Activated T-cell treated with anti-CD3 and anti-CD28 coated beads for 24 hours (primary cell): ENCODE data around the gene ZC3H12A.

Source experiments
- DNase-seq: peaks from one replicate; pipeline ENCODE4 v3.0.0-alpha.2; 2020; ENCODE audit warnings: low read depth

ZC3H12A gene

DNA sequence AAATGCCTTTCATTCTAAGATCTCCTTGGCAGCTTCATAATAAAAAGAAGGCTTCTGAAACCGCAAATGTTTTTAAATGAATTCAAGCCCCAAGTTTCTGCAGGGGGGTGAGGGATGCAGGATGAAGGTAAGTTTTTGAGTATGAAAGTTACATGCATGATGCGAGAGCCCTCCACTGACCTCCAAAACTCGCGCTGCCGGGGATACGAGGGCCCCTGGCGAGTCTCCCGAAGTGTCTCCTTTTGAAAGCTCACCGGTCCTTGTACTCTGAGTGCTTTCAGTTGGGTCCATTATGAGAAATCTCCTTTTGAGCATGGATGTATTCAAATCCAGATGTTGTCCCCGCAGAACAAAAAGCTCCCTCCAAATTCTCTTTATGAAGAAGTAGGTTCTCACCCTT lies 18.9 kb upstream of the ZC3H12A start:
- DNase-seq = no peak

DNA sequence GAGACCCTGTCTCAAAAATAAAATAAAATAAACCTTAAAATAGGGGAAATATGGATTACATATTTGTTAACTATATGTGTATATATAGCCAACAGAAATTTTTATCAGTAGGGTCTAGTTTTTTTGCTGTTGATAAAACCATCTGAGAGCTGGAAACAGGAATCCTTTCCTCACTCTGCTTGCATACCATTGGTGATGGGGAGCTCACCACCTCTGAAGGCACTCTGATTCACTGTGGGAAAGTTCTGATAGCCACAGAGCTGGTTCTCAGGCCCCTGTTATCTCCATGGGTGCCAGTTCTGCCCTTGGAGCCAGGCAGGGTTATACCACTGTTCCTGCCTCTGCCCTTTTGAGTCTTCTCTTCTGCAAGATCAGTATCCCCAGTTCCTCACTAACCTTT lies 17.8 kb upstream of the ZC3H12A start:
- no peak for DNase-seq

DNA sequence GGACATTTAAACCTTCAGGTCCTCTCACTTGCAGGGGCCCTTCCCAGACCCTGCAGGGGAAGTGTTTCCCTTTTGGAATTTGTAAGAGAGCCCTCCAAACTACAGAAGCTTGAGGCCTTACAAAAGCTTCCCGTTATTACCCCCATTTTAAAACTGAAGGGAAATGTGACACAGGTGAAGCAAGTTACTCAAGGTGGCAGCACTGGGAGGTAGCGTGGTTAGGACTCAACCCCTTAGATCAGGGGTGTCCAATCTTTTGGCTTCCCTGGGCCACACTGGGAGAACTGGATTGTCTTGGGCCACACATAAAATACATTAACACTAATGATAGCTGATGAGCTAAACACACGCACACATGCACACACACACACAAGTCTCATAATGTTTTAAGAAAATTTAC lies 15.8 kb upstream of the ZC3H12A start:
- no peak for DNase-seq

DNA sequence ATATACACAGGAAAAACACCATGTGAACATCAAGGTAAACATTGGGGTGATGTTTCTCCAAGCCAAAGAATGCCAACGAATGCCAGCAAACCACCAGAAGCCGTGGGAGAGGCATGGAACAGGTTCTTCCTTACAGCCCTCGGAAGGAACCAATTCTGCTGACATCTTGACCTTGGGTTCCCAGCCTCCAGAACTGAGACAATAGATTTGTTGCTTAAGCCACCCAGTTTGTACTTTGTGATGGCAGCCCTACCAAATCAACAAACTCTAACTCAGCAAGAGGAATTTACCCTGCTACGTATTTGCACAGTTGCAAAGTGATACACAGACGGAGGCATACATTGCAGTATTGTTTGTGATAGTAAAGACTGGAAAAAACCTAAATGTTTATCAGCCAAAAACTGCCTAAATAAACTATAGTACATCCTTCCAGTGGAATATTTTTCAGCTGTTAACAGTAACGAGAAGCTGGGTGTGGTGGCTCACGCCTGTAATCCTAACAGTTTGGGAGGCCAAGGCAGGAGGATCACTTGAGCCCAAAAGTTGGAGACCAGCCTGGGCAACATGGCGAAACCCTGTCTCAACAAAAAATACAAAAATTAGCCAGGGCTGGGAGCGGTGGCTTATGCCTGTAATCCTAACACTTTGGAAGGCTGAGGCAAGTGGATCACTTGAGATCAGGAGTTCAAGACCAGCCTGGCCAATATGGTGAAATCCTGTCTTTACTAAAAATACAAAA lies 12.5 kb upstream of the ZC3H12A start:
- DNase-seq = no peak

DNA sequence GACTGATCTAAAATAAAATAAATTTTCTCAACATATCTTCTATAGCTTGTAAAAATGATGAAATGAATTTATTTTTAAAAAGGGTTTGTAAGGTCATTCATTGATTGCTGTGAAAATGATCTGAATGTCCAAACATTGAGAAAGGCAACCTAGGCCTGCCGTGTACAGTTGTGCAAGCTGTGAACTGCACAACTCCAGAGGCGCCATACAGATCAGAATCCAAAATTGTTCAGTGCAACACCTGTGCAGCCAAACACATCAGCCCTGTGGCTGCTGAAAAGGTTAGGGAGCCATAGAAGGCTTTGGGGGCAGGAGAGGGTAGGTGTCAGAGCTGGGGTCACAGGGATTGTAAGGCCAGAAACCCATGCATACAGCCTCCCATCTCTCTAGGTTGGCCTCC lies 9.9 kb upstream of the ZC3H12A start:
- DNase-seq = no peak

DNA sequence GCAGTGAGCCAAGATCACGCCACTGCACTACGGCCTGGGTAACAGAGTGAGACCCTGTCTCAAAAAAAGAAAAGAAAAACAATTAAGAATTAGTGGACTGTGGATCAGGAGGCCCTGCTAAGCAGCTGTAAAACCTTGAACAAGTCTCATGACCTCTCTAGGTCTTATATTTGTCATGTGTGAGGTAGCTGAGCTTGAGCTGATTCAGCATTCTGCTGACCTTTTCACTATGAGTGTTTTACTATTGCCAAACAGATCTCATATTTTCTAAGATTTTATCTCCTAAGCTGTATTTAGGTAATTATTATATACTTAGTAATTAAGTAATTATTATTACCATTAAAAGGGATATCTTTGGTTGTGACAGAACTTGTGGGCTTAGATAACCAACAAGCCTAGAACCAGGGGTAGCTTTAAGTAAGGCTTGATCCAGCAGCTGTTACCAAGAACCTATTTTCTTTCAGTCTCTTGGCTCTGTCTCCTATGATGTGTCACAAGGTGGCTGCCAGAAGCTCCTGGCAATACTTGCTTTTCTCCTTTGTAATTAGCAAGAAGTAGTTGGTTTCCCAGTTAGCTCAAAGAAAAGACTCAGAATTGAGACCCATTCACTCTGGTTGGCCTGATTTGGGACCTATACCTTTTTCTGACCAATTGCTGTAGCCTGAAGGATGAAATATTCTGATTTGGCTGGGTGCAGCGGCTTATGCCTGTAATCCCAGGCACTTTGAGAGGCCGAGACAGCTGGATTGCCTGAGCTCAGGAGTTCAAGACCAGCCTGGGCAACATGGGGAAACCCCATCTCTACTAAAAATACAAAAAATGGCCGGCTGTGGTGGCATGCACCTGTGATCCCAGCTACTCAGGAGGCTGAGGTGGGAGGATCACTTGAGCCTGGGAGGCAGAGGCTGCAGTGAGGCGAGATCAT lies 8.5 kb upstream of the ZC3H12A start:
- DNase-seq = no peak

DNA sequence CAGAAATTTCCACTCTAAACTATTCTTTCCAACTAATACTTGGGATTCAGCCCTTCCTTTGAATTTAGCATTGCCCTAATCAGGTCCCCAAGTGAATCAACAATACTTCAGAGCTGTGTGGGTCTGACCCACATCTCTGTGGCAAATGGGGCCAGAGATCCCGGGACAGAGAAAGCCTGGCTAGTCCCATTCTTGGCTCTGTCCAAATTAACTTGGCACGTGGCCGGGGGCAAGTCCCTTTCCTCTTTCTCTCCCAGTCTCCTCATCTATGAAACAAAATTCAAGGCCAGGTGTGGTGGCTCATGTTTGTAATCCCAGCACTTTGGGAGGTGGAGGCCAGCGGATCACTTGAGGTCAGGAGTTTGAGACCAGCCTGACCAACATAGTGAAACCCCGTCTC lies 6.3 kb upstream of the ZC3H12A start:
- DNase-seq = no peak

DNA sequence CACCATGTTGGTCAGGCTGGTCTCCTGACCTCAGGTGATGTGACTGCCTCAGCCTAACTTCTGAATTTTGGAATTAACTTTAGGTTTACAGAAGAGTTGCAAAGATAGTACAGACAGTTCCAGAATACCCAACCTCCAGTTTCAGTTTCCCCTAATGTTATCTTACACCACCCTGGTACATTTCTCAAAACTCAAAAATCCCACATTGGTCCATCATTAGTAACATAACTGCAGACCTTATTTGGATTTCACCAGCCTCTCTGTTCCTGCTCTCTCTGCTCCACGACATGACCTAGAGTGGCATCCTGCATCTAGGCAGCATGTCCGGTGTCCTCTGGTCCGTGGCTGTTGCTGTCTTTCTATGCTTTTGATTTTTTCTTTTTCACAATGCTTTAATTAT lies 5.0 kb upstream of the ZC3H12A start:
- DNase-seq = no peak

DNA sequence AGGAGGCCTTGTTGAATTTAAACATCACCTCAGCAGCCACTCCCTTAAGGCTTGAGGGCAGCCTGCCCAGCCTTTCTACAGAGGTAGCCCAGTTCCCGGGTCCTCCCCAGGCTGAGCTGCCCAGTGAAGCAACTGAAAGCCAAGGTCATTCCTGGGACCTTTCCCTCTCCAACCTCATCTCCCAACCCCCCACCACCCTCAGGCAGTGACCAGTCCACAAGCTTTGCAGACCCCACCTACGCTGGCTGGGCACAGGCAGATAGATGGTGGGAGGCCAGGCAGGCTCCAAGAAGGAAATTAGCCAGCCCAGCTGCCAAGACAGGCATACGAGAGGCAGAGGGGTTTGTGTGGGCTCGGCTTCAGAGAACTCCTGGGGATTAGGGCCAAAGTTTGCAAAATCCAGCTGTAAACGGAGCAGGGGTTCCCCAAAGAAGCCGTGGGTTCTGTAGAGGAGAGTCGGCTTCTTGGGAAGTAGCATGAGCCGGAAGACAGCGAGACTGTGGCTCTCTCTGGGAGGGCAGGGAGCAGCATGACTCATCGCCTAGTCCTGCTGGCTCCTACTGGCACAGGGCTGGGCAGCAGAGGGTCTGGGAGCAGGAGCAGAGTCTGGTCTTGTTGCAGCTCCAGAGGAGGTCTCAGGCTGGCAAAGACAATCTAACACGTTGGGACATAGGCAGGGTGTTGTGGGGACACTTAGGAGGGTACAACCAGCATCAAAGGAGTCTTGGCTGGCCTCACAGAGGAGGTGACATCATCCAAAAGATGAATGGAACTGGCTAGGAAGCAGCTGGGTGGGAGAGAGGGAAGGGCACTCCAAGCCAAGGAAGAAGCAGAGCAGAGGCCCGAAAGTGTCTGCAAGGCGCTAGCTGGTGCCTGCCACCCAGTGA lies 2.8 kb upstream of the ZC3H12A start:
- DNase-seq = no peak

DNA sequence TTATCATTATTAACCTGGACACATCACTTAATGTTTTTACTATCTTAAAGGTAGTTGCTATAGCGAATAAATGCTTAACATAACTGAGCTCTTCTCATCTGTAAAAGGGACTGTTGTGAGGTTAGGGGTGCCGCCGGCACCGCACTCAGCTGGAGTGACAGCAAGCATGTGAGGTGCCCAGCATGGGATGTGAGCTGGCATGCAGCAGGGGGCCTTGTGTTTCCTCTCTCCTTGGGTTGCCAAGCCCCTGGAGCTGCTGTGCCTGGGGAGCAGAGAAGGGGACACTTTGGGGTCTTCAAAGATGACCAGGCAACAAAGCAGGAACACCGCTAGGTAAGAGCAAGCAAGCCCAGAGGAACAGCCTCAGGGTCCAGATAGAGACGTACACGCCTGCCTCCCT lies 2.1 kb upstream of the ZC3H12A start:
- no peak for DNase-seq

DNA sequence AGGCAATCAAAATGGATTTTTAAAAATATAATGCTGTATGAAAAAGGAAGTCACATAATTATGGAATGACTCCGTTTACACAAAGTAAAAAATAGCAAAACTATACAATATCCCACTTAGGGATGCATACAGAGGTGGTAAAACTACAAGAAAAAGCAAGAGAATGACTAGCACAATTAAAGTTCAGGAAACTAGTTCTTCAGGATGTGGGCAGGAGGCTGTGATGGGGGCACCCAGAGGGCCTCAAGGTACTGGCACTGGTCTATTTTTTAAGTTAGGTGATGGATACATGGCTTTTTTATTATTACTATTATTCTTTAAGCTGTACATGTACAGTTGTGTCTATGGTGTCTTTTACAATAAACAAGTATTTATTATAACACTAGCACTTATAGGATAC lies 1.4 kb upstream of the ZC3H12A start:
- DNase-seq = no peak

DNA sequence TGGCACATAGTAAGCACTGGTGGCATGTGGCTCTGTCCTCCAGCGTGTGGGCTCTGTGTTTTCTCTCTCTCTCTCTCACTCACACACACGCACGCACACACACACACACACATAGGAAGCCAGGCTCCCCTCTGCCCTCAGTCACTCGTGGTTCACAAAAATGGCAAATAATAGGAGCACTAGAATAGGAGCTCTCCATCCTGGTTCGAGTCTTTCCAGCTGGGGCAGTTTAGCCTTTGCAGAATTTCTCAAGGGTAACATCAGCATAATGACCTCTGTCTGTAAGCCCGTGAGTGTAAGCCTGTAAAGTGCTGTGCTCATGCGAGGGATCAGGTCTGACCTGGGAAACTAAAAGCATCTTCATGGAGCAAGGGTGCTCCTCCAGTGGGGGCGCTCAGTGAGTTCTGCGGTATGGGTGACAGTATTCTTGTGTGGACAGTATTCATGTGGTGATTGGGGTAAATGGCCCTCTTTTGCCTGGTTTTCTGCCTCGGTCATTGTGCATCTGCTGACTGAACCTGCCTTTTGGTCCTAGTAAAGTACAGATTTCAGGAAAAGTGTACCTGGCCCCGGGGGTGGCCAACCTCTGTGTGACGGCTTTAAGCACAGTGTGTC lies 842 bp upstream of the ZC3H12A start:
- DNase-seq = no peak

DNA sequence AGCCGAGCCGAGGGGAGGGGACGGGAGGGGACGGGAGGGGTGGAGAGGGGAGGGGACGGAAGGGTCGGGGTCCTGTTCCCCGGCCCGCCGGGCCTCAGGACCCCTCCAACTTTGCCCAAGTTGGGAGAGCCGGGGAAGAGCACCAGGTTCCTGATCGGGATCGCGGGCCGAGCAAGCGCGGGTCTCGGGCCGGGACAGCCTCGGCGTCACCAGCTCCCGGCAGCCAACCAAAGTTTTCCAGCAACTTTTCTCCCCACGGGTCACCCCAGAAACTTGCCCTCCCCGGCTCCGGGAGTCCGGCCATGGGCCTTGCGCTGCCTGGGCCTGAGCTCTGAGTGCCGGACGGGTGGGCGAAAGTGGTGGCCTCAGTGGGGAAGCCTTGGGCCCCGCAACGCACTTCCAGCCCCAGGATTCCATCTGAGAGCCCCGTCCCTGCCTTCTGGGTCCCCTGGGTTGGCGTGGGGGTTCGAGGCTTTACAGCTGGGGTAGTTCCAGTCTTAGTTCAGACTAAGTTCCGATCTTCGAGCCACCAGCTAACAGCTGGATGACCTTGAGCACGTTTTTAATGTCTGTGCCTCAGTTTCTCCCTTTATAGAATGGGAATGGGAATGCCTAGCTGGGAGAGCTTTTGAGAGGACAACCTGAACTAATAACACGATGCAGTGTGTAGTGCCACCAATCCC lies 458 bp downstream of the ZC3H12A start:
- no peak for DNase-seq

DNA sequence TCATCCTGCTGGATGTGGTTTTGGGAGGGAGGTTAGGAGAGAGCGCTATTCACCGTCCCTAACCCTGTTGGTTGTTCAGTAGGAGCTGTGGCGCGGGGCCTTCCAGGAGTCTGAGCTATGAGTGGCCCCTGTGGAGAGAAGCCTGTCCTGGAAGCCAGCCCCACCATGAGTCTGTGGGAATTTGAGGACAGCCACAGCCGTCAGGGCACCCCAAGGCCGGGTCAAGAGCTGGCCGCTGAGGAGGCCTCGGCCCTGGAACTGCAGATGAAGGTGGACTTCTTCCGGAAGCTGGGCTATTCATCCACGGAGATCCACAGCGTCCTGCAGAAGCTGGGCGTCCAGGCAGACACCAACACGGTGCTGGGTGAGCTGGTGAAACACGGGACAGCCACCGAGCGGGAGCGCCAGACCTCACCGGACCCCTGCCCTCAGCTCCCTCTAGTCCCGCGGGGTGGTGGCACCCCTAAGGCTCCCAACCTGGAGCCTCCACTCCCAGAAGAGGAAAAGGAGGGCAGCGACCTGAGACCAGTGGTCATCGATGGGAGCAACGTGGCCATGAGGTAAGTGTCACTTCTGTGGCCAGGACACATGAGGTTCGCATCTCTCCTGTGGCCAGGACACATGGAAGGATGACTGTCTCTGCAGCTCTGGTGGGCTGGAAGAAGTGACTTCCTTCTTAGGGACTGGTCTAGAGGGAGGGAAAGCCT lies 1.2 kb downstream of the ZC3H12A start:
- DNase-seq = no peak

DNA sequence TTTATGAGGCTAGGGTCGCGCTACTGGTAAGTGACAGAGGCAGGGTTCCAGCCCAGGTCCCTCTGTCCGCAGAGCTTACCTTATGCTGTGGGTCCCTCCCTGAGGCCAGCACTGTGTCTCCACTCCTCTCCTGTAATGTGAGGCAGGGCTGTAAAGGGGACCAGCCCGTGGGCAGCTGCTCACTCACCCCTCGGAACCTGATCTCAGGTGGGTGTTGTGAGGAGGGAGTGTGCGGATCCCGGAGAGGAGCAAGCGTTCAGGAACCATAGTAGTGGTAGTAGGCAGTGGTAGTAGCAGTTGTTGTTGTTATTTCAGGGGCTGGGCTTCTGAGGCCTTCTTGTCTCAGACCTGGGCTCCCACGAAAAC lies 1.7 kb downstream of the ZC3H12A start:
- no peak for DNase-seq

DNA sequence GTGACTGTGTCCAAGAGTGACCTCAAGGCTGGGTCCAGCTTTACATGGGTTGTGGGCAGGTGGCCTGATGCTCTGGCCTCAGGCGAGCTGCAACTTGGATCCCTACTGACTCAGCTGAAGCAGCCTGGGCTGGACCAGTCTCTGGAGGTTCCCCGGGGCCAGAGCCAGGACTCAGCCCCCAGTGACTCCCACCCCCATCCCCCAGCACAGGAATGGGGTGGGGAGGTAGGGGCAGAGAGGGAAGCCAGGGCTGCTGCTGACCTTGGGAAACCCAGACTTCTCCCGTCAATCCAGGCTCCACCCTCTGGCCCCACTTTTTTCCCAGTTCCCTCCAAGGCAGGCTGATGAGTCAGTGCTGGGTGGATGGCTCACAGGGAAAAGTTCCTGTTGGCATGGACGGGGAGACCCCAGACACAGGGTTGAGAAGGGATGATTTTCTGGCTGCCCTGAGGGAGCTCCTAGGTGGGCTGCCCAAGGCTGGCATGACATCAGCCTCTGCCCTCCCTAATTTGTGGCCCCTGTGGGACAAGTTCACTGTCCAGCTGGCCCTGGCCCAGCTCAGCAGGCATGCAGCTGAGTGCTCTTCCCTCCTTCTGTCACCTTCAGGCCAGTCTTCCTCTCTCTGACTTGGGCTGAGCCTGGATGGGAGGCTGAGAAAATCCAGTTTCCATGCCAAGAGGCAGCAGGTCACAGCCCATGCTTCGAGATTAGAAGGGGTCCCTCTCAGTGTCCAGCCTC lies 2.2 kb downstream of the ZC3H12A start:
- no peak for DNase-seq

DNA sequence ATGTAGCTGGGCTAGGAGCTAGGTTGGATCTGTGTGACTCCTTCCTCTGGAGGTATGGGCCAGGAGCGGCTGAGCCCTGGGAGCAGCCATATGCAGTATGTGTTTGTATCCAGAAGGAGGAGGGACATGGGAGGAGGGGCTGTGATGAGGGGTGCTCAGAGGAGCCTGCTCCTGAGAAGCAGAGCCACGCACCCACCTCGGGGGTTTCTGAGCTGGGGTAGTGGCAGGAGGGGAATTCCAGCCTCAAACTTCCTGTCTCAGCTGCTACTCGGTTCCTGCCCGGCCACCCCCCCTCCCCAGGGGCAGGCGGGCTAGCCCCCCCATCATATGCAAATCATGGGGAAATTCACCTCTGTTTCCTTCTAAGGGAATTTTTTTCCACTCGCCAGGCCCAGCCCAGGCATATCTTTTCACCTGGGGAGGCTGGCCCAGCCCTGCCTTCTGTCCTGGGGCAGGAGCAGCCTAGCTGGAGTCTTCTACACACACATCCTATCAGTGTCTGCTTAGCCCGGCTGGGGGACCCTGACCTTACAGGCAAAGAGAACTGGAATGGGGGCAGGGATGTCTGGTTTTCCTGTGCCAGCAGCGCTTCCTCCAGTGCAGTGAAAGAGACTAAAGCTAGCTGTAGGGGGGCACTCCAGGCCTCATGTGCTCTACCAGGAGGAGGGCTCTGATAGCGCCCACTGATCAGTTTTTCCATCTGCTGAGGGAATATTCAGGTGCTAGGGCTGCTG lies 3.0 kb downstream of the ZC3H12A start:
- peak; percentile 82 for DNase-seq

DNA sequence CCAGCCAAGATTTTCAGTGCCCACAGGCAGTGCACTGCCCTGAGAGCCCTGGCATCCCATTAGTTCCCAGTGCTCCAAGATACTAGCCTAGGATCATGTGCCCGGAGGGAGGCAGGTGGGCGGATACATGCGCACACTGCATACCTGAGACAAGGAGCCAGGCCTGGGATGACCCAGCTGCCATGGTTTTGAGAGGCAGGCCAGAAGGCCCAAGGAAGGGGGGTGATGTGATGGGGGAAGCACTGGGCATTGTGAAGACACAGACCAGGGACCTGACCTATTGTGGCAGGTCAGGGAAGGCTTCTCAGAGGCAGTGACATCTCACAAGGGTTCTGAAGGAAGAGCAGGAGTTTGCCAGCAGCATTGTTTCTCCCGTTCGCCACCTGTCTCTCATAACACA lies 3.6 kb downstream of the ZC3H12A start:
- DNase-seq = no peak

DNA sequence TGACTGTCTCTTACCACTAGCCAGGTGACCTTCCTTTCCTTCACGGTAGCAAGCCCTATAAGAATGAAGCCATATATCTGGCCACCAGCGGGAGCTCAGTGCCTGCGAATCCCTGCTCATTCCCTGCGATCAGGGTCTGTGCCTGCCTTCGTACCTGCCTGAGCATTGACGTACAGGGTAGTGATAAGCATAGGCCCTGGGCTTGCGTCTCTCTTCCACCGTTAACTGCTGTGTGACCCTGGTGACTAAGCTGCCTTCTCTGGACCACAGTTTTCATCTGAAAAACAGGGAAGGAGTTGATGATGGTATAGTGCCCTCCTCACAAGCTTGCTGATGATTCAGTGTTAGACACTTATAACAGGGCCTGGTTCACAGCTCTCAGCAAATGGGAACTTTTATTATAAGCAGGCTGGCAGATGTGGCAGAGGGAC lies 4.1 kb downstream of the ZC3H12A start:
- DNase-seq = peak; percentile 57
